ENCODE results near the gene MYRIP.
"Not testable (repeated sequence)": the region's sequence is repeated elsewhere in the genome, so short reads cannot be mapped to it uniquely, and the experiment has no call there.

DNA sequence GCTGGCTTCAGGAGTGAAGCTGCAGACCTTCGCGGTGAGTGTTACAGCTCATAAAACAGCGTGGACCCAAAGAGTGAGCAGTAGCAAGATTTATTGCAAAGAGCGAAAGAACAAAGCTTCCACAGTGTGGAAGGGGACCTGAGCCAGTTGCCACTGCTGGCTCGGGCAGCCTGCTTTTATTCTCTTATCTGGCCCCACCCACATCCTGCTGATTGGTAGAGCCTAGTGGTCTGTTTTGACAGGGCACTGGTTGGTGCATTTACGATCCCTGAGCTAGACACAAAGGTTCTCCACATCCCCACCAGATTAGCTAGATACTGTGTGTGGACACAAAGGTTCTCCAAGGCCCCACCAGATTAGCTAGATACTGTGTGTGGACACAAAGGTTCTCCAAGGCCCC is 267.7 kb downstream of the MYRIP start:
- TF ChIP-seq CTCF (conservative IDR thresholded peaks at IDR 0.05; ENCODE audit: low read depth, low read length); SMC3 (IDR thresholded peaks at IDR 0.05; ENCODE audit: low read depth, low read length); POLR2A (IDR thresholded peaks at IDR 0.05; ENCODE audit: low read depth, low read length); CHD1 (IDR thresholded peaks at IDR 0.05; ENCODE audit: low read depth, low read length); MAZ (IDR thresholded peaks at IDR 0.05; ENCODE audit: borderline replicate concordance, low read depth, low read length): not testable (repeated sequence)
